ENCODE results near the gene MCM10. TPM values are rescaled to one million over a fixed set of nuclear protein-coding genes. Genes with fewer than 3 reads are reported as not detected.

The MCM10 gene
- total RNA-seq = 1 to 10 TPM in 2 of 3 donors, under 1 TPM in 1; 0.15 to 2.0 (median 1.8) TPM

DNA sequence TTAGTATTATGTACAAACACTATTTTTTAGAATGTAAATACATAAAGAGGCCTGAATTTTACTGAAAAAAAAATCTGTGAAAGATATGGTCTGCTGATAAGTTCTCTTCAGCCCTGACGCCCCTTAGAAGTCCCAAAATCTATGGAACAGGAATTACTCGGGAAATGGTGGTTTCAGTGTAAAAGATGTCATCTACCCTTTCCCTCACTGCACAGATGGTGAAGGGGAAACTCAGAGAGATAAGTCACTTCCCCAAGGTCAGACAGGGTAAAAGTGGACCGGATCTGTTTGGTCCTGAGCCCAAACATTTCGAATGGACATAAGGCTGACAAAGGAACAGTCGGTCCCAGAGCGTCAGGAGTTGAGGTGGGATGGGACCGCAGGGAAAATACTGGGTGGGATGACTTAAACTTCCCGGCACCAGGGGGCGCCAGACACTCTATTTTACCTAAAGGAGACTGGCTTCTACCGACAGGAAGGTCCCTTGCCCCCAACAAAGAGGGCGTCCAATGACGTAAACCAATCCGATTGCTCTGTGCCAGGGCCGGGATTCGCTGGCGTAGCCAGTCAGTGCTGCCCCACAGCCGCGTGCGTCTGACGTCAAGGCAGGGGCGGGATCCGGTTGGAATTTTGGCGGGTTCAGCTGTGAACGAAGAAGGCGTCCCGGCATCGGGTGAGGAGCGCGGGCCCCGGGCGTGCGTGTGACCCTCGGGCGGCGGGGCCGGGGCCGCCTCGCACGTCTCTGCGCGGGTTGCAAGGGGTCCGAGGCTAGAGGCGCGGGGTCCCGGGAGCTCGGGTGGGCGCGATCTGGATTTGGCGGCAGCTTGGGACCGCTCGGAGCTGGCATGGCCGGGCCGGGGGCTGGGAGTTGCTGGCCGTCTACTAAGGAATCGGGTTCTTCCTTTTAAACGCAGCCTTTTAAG is at the start of gene MCM10:
Gene MCM10, plus strand, starts transcription at position 625 of the 923 bp plus-strand sequence. CDS start 2,645 bp downstream, outside the sequence.
- peak; percentile 98 for DNase-seq (ENCODE audit: low spot score in 2 of 2)
- Histone ChIP-seq H3K4me1 (no peaks in the 10 kb centered on the region), H3K36me3 (no peaks in the 10 kb centered on the region), H3K27me3 (no peaks in the 10 kb centered on the region), H3K4me3 (peak within 1 kb of the TSS; percentile 42 to 65 (median 47)), H3K9me3 (no peaks in the 10 kb centered on the region), H3K27ac (no peak within 1 kb of the TSS)
- intact Hi-C loops (cut with DNase I; ENCODE audit: low total_unique reads) = loop anchor here (10.0 kb wide), 1 partner anchor 144 kb away; the partner anchor contains the start of gene PHYH
- TF ChIP-seq, protein P1, sequence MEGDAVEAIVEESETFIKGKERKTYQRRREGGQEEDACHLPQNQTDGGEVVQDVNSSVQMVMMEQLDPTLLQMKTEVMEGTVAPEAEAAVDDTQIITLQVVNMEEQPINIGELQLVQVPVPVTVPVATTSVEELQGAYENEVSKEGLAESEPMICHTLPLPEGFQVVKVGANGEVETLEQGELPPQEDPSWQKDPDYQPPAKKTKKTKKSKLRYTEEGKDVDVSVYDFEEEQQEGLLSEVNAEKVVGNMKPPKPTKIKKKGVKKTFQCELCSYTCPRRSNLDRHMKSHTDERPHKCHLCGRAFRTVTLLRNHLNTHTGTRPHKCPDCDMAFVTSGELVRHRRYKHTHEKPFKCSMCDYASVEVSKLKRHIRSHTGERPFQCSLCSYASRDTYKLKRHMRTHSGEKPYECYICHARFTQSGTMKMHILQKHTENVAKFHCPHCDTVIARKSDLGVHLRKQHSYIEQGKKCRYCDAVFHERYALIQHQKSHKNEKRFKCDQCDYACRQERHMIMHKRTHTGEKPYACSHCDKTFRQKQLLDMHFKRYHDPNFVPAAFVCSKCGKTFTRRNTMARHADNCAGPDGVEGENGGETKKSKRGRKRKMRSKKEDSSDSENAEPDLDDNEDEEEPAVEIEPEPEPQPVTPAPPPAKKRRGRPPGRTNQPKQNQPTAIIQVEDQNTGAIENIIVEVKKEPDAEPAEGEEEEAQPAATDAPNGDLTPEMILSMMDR (IDR thresholded peaks at IDR 0.05) = peak; percentile 87 to 92 (median 90)
- TF ChIP-seq POLR2A (IDR thresholded peaks at IDR 0.05) (no peak), POLR2AphosphoS5 (IDR thresholded peaks at IDR 0.05) (peak; percentile 71 to 77 (median 72))

DNA sequence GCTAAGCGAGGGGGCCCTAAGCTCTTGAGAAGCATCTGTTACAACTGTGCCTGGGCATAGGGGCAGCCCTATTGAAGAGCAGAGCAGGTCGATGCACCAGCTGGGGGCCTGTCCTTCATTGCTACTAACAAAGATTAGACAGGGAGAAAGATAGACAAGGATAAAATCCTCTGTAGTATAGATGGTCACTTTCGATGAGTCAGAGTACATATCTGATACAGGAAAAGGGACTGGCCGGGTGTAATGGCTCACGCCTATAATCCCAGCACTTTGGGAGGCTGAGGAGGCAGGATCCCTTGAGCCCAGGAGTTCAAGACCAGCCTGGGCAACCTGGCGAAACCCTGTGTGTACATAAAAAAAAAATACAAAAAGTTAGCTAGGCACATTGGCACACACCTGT is 47.8 kb upstream of the MCM10 start:
- no peak overlapping the region for H3K4me3 ChIP-seq
- no peaks in the 10 kb centered on the region for H3K36me3 ChIP-seq
- intact Hi-C loops (cut with DNase I; ENCODE audit: low total_unique reads) = no loop called here
- H3K4me1 ChIP-seq = no peaks in the 10 kb centered on the region
- H3K9me3 ChIP-seq = no peaks in the 10 kb centered on the region
- H3K27me3 ChIP-seq = no peaks in the 10 kb centered on the region
- H3K27ac ChIP-seq = no peak overlapping the region
- DNase-seq (ENCODE audit: low spot score in 2 of 2) = no peak
- TF ChIP-seq POLR2A (IDR thresholded peaks at IDR 0.05) (no peak), POLR2AphosphoS5 (IDR thresholded peaks at IDR 0.05) (no peak)
- TF ChIP-seq, protein P1 (IDR thresholded peaks at IDR 0.05) = no peak

DNA sequence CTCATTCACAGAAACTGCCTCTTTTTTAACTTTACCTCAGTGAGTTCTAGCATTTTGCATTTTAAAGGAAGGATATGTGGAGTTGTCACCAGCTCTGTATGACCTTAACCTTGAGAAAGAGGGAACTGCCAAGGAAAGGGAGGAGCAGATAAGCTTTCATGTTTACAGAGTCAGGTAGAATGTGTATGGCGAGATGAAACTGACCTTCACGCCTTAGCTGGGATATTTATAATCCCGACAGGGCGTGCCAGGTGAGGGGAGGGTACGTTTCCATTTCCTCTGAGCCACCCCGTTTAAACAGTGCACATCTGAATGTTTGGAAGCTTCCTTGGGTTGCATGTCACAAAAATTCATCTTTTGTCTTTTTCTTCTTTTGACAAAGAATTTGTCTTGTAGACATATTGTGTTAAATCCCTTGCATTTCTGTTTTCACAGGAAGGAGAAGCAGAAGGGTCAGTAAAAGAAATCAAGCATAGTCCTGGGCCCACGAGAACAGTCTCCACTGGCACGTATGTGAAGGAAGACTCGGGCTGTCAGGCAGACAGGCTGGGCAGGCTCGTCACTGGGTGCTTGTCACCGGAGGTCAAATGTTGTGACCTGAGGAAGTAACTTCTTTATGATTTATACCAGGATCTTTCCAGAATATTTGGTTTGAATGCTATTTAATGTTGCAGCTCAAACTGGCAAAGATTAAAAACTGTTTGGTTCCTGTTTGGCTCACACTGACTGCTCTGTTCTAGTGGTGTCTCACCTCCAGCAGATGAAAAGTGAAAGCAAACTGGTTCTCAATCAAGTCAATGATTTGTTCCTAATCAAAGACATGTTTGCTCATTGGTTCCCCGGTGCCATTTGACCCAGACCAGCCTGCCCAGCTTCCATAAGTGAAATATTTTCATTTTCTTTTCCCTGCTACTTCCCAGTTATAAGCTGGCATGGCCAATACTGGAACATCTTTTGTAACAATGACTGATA is 45.2 kb upstream of the MCM10 start:
- no peaks in the 10 kb centered on the region for H3K36me3 ChIP-seq

DNA sequence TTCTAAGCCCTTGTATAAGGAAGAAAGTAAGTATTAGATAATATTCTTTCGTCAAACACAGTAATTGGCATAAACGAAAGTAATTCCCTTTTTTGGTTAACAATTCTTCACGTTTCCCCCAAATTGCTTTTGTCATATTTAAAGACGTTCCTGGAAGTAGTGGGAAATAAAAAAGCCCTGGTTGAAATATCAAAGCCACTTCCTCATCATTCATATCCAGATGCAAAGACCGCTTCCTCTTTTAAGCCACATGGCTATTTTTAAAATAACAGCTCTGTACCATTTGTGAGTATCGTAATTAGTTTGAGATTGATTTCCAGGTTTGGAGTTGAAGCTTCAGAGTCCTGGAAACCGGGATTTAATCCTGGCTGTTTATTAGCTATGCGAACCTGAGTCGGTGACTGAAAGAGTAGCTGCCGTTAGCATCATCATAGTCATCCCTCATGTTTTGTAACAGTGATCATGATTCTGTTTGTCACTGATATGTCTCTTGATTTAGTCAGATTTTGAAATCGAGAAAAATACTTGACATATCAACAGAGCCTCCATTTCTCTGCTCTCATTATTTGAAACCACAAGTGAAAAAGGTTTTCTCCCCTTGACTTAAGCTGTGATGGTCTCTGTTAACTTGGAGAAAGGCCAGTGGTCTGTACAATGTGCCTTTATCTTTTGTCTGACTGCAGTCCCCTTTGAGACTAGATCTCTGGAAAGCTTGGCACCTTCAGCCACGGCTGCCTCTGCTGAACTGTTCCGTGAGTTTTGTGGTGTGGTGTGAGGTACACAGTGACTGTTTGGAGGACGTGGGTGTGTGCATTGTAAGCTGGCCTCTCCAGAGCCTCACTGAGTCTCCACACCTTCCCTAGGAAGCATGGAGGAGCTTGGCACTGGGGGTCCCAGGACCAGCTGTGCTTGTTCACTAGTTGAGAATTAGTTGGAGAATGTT is 43.2 kb upstream of the MCM10 start:
- Histone ChIP-seq H3K27me3 (no peaks in the 10 kb centered on the region), H3K27ac (no peak overlapping the region), H3K4me1 (no peaks in the 10 kb centered on the region), H3K36me3 (peaks cover 4% of the 10 kb centered on the region), H3K4me3 (no peak overlapping the region), H3K9me3 (no peaks in the 10 kb centered on the region)
- TF ChIP-seq POLR2A (IDR thresholded peaks at IDR 0.05) (no peak), POLR2AphosphoS5 (IDR thresholded peaks at IDR 0.05) (no peak)
- TF ChIP-seq, protein P1 (IDR thresholded peaks at IDR 0.05) = no peak
- intact Hi-C loops (cut with DNase I; ENCODE audit: low total_unique reads) = no loop called here
- DNase-seq (ENCODE audit: low spot score in 2 of 2) = no peak

More for the DNA sequence above, 45.2 kb upstream of the MCM10 start:
- no peaks in the 10 kb centered on the region for H3K9me3 ChIP-seq
- intact Hi-C loops (cut with DNase I; ENCODE audit: low total_unique reads) = no loop called here
- H3K27me3 ChIP-seq = no peaks in the 10 kb centered on the region
- peak overlapping the region; percentile 57 to 60 for H3K27ac ChIP-seq
- TF ChIP-seq POLR2AphosphoS5 (IDR thresholded peaks at IDR 0.05) (no peak), POLR2A (IDR thresholded peaks at IDR 0.05) (no peak)
- TF ChIP-seq, protein P1 (IDR thresholded peaks at IDR 0.05) = no peak
- DNase-seq (ENCODE audit: low spot score in 2 of 2) = no peak
- H3K4me1 ChIP-seq = no peaks in the 10 kb centered on the region
- peak overlapping the region in 1 of 3 donors; percentile 4 for H3K4me3 ChIP-seq

Measured in breast epithelium (tissue), 4 donors.